H9 (cell line): ENCODE results near the gene ANGPTL4. TPM values are rescaled to one million over a fixed set of nuclear protein-coding genes. Genes with fewer than 3 reads are reported as not detected.

Experiments used
- DNase-seq: peaks from one replicate; pipeline ENCODE4 v3.0.0-alpha.2; 2017
- H2AFZ ChIP-seq: one replicate; pipeline ENCODE4 v1.6.1; 2013; ENCODE audit warnings: mild to moderate bottlenecking, low read length, control low read depth, moderate library complexity
- H2AK5ac ChIP-seq: 2 replicates; pipeline ENCODE4 v1.6.1; 2013; ENCODE audit warnings: low read length, control low read depth, mixed read lengths; ENCODE audit not compliant: insufficient read length
- H2BK120ac ChIP-seq: one replicate; pipeline ENCODE4 v1.6.1; 2013; ENCODE audit warnings: low read depth, mild to moderate bottlenecking, low read length, control low read depth, inconsistent platforms; ENCODE audit not compliant: poor library complexity, severe bottlenecking
- H2BK12ac ChIP-seq: 2 replicates; pipeline ENCODE4 v1.6.1; 2013; ENCODE audit warnings: low read length, control low read depth, mixed read lengths, low read depth; ENCODE audit not compliant: insufficient read length
- H2BK15ac ChIP-seq: 2 replicates; pipeline ENCODE4 v1.6.1; 2013; ENCODE audit warnings: low read depth, low read length, control low read depth
- H2BK20ac ChIP-seq: one replicate; pipeline ENCODE4 v1.6.1; 2013; ENCODE audit warnings: low read depth, mild to moderate bottlenecking, low read length, control low read depth, inconsistent platforms; ENCODE audit not compliant: poor library complexity, severe bottlenecking
- H2BK5ac ChIP-seq: 2 replicates; pipeline ENCODE4 v1.6.1; 2013; ENCODE audit warnings: low read length, control low read depth, mixed read lengths; ENCODE audit not compliant: insufficient read length
- H3K14ac ChIP-seq: 2 replicates; pipeline ENCODE4 v1.6.1; 2013; ENCODE audit warnings: low read length, control low read depth; ENCODE audit not compliant: insufficient read depth
- H3K18ac ChIP-seq: 2 replicates; pipeline ENCODE4 v1.6.1; 2013; ENCODE audit warnings: low read depth, mild to moderate bottlenecking, mixed read lengths, low read length, control low read depth; ENCODE audit not compliant: insufficient read length
- H3K23ac ChIP-seq: 2 replicates; pipeline ENCODE4 v1.6.1; 2013; ENCODE audit warnings: low read length, control low read depth, mixed read lengths, low read depth; ENCODE audit not compliant: insufficient read length
- H3K23me2 ChIP-seq: 2 replicates; pipeline ENCODE4 v1.6.1; 2013; ENCODE audit warnings: low read depth, mild to moderate bottlenecking, mixed read lengths, low read length, control low read depth; ENCODE audit not compliant: insufficient read length, poor library complexity, severe bottlenecking
- H3K27ac ChIP-seq: 2 replicates; pipeline ENCODE4 v1.5.1; 2013; ENCODE audit warnings: low read length, control low read depth, mixed read lengths, low read depth; ENCODE audit not compliant: insufficient read length
- H3K27me3 ChIP-seq: 2 replicates; pipeline ENCODE4 v1.6.1; 2013; ENCODE audit warnings: low read length, control low read depth, inconsistent platforms; ENCODE audit not compliant: insufficient read depth
- H3K4ac ChIP-seq: 2 replicates; pipeline ENCODE4 v1.6.1; 2013; ENCODE audit warnings: low read depth, mild to moderate bottlenecking, control low read depth, inconsistent platforms, low read length, moderate library complexity
- H3K4me1 ChIP-seq: 2 replicates; pipeline ENCODE4 v1.6.1; 2013; ENCODE audit warnings: low read length, control low read depth, inconsistent platforms; ENCODE audit not compliant: insufficient read depth
- H3K4me2 ChIP-seq: 2 replicates; pipeline ENCODE4 v1.6.1; 2013; ENCODE audit warnings: low read length, control low read depth, mixed read lengths; ENCODE audit not compliant: insufficient read length, insufficient read depth
- H3K56ac ChIP-seq: 2 replicates; pipeline ENCODE4 v1.6.1; 2013; ENCODE audit warnings: low read depth, mild to moderate bottlenecking, mixed read lengths, low read length, control low read depth; ENCODE audit not compliant: insufficient read length
- H3K79me1 ChIP-seq: 2 replicates; pipeline ENCODE4 v1.6.1; 2013; ENCODE audit warnings: low read depth, mild to moderate bottlenecking, moderate library complexity, low read length, control low read depth, inconsistent platforms; ENCODE audit not compliant: insufficient read depth, poor library complexity, severe bottlenecking
- H3K79me2 ChIP-seq: 2 replicates; pipeline ENCODE4 v1.6.1; 2013; ENCODE audit warnings: low read length, control low read depth, inconsistent platforms; ENCODE audit not compliant: insufficient read depth
- H3K9ac ChIP-seq: 2 replicates; pipeline ENCODE4 v1.6.1; 2013; ENCODE audit warnings: low read length, control low read depth, mixed read lengths; ENCODE audit not compliant: insufficient read length; ENCODE audit errors: extremely low read depth
- H3K9me3 ChIP-seq: one replicate; pipeline ENCODE4 v1.6.1; 2013; ENCODE audit warnings: low read depth, low read length, inconsistent platforms; ENCODE audit not compliant: control insufficient read depth
- H3T11ph ChIP-seq: one replicate; pipeline ENCODE4 v1.6.1; 2013; ENCODE audit warnings: mild to moderate bottlenecking, low read length, control low read depth, inconsistent platforms
- H4K20me1 ChIP-seq: one replicate; pipeline ENCODE4 v1.6.1; 2013; ENCODE audit not compliant: control insufficient read depth, insufficient read length, insufficient read depth
- H4K5ac ChIP-seq: 2 replicates; pipeline ENCODE4 v1.6.1; 2013; ENCODE audit warnings: low read depth, mild to moderate bottlenecking, mixed read lengths, low read length, control low read depth; ENCODE audit not compliant: insufficient read length
- H4K8ac ChIP-seq: replicated peaks from 2 replicates; pipeline ENCODE4 v1.6.1; 2013; ENCODE audit warnings: low read length, control low read depth, mixed read lengths, low read depth; ENCODE audit not compliant: insufficient read length
- H4K91ac ChIP-seq: 2 replicates; pipeline ENCODE4 v1.6.1; 2013; ENCODE audit warnings: low read depth, mild to moderate bottlenecking, moderate library complexity, mixed read lengths, low read length, control low read depth; ENCODE audit not compliant: insufficient read length
- H3K27ac Mint-ChIP-seq, 3 experiments: 2 replicates in 2 of 3; 3 replicates in 1 of 3; pipeline ENCODE4 v1.8.0; 2020 to 2021; ENCODE audit warnings: mixed read lengths in 3 of 3, mild to moderate bottlenecking in 1 of 3, moderate library complexity in 1 of 3
- H3K27me3 Mint-ChIP-seq: 2 replicates; pipeline ENCODE4 v1.8.0; 2021; ENCODE audit warnings: low read depth, mild to moderate bottlenecking, moderate library complexity, mixed read lengths
- H3K36me3 Mint-ChIP-seq, 3 experiments: 2 replicates in 2 of 3; 3 replicates in 1 of 3; pipeline ENCODE4 v1.8.0; 2020 to 2021; ENCODE audit warnings: low read depth in 3 of 3, mixed read lengths in 3 of 3; ENCODE audit not compliant: insufficient read depth in 1 of 3
- H3K4me1 Mint-ChIP-seq, 2 experiments: 2 replicates each; pipeline ENCODE4 v1.8.0; 2020; ENCODE audit warnings: mixed read lengths in 2 of 2
- H3K4me3 Mint-ChIP-seq, 2 experiments: 2 replicates in 1 of 2; 3 replicates in 1 of 2; pipeline ENCODE4 v1.8.0; 2020 to 2021; ENCODE audit warnings: mild to moderate bottlenecking in 2 of 2, mixed read lengths in 2 of 2, moderate library complexity in 1 of 2
- H3K9me3 Mint-ChIP-seq, 2 experiments: 2 replicates in 1 of 2; 3 replicates in 1 of 2; pipeline ENCODE4 v1.8.0; 2020; ENCODE audit warnings: mild to moderate bottlenecking in 2 of 2, mixed read lengths in 2 of 2, moderate library complexity in 1 of 2
- WGBS: extraction: QIAGEN DNeasy Blood & Tissue Kit; methylation state at CpG from one replicate; pipeline ENCODE4 v1.1.7; 2013; ENCODE audit warnings: missing lambda C conversion rate, low lambda C conversion rate, mixed read lengths; ENCODE audit not compliant: insufficient read length; ENCODE audit errors: extremely low coverage; 5-methylcytosine and 5-hydroxymethylcytosine counted together
- total RNA-seq: library from RNA; stranded (reverse); gene quantifications from 2 replicates; pipeline ENCODE4 v1.2.1, GENCODE V29; 2021
- TF ChIP-seq, protein P1 (sequence below): fragments of 200-600 bp; sonication (generic); conservative IDR thresholded peaks from 3 replicates; pipeline ENCODE4 v1.8.0; 2021; ENCODE audit warnings: antibody characterized with exemption, mild to moderate bottlenecking

ANGPTL4 gene
- total RNA-seq, 1 experiment from 2014 or later, result 1.9 TPM

DNA sequence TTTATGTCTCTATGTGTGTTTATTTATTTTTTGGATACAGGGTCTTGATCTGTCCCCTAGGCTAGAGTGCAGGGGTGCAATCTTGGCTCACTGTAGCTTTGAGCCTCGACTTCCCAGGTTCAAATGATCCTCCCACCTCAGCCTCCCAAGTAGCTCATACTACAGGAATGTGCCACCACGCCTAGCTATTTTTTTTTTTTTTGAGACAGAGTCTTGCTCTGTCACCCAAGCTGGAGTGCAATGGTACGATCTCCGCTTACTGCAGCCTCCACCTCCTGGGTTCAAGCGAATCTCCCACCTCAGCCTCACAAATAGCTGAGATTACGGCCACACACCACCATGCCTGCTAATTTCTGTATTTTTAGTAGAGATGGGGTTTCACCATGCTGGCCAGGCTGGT, 5.0 kb upstream of the ANGPTL4 start:
- no CpG with 5 or more reads among the region's 6 CpGs for WGBS
- H3T11ph ChIP-seq, result no peak overlapping the region
- H3K4me1 ChIP-seq, result no peaks in the 10 kb centered on the region
- no peaks in the 10 kb centered on the region for H3K36me3 Mint-ChIP-seq
- H2AK5ac ChIP-seq, result no peak overlapping the region
- no peaks in the 10 kb centered on the region for H3K79me2 ChIP-seq
- H3K27ac Mint-ChIP-seq, result no peak overlapping the region
- no peaks in the 10 kb centered on the region for H3K27me3 ChIP-seq
- no peak overlapping the region for H3K4ac ChIP-seq
- no peak overlapping the region for H2AFZ ChIP-seq
- H3K23me2 ChIP-seq, result no peaks in the 10 kb centered on the region
- no peak overlapping the region for H3K23ac ChIP-seq
- TF ChIP-seq, protein P1, sequence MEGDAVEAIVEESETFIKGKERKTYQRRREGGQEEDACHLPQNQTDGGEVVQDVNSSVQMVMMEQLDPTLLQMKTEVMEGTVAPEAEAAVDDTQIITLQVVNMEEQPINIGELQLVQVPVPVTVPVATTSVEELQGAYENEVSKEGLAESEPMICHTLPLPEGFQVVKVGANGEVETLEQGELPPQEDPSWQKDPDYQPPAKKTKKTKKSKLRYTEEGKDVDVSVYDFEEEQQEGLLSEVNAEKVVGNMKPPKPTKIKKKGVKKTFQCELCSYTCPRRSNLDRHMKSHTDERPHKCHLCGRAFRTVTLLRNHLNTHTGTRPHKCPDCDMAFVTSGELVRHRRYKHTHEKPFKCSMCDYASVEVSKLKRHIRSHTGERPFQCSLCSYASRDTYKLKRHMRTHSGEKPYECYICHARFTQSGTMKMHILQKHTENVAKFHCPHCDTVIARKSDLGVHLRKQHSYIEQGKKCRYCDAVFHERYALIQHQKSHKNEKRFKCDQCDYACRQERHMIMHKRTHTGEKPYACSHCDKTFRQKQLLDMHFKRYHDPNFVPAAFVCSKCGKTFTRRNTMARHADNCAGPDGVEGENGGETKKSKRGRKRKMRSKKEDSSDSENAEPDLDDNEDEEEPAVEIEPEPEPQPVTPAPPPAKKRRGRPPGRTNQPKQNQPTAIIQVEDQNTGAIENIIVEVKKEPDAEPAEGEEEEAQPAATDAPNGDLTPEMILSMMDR, result no peak
- H4K20me1 ChIP-seq, result no peaks in the 10 kb centered on the region
- H2BK20ac ChIP-seq, result no peak overlapping the region
- no peak overlapping the region for H4K91ac ChIP-seq
- H4K5ac ChIP-seq, result no peak overlapping the region
- H2BK12ac ChIP-seq, result no peak overlapping the region
- peaks cover 22% of the 10 kb centered on the region for H3K27me3 Mint-ChIP-seq
- H2BK5ac ChIP-seq, result no peak overlapping the region
- no peak overlapping the region for H3K56ac ChIP-seq
- H3K27ac ChIP-seq, result no peak overlapping the region
- no peak overlapping the region for H2BK120ac ChIP-seq
- H3K4me3 Mint-ChIP-seq, result no peak overlapping the region; a peak in 1 of 5 replicates
- H3K4me2 ChIP-seq, result no peak overlapping the region
- no peak overlapping the region for H3K9ac ChIP-seq
- no peak overlapping the region for H2BK15ac ChIP-seq
- H3K18ac ChIP-seq, result no peak overlapping the region
- peaks cover 7 to 8% of the 10 kb centered on the region in 2 experiments for H3K4me1 Mint-ChIP-seq
- H3K9me3 ChIP-seq, result no peaks in the 10 kb centered on the region
- peaks cover 0 to 3% of the 10 kb centered on the region in 2 experiments; a peak in 2 of 5 replicates for H3K9me3 Mint-ChIP-seq
- no peak overlapping the region for H3K14ac ChIP-seq
- H3K79me1 ChIP-seq, result no peaks in the 10 kb centered on the region
- no peak for DNase-seq
- H4K8ac ChIP-seq, result no peak overlapping the region
